Measurements from ENCODE around the gene PAK4. TPM values are rescaled to one million over a fixed set of nuclear protein-coding genes. Genes with fewer than 3 reads are reported as not detected.

PAK4 gene
- total and polyA plus RNA-seq, 12 donors: 7.2 to 61.0 (median 23.8) TPM

- WGBS, 4 donors: 83 to 92% (median 89%) methylated on average over 16 to 43 of the region's 43 CpGs
- H3K36me3 ChIP-seq (replicated peaks in 1 of 2): peaks cover 0 to 44% of the 10 kb centered on the region in 2 donors
Observed at GRCh38 chr19:39174558-39175544, 49.3 kb downstream of the PAK4 start.

DNA sequence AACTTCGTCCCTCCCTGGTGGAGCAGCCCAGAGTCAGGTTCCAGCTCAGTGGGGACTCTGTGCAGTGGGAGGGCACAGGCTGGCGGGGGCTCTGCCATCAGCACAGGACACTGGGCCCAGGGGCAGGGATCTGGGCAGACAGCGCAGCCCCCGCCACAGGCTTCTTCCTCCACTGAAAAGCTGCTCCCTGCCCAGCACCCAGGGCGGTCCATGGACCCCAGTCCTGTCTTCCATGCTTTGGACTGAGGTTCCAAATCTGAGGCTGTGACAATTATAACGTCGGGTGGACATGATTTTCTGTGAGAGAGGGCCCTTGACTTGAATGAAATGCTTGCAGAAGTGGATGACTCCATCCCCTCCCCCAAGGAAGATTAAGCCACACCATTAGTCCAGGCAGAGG is 50.0 kb downstream of the PAK4 start:
- Histone ChIP-seq H3K36me3 (replicated peaks in 1 of 2) (peaks cover 0 to 46% of the 10 kb centered on the region in 2 donors), H3K27me3 (no peaks in the 10 kb centered on the region), H3K4me3 (no peak overlapping the region), H3K4me1 (replicated peaks in 1 of 2) (no peaks in the 10 kb centered on the region), H3K27ac (no peak overlapping the region), H3K9me3 (replicated peaks in 1 of 3) (no peaks in the 10 kb centered on the region)
- no peak for DNase-seq
- TF ChIP-seq, protein P1, sequence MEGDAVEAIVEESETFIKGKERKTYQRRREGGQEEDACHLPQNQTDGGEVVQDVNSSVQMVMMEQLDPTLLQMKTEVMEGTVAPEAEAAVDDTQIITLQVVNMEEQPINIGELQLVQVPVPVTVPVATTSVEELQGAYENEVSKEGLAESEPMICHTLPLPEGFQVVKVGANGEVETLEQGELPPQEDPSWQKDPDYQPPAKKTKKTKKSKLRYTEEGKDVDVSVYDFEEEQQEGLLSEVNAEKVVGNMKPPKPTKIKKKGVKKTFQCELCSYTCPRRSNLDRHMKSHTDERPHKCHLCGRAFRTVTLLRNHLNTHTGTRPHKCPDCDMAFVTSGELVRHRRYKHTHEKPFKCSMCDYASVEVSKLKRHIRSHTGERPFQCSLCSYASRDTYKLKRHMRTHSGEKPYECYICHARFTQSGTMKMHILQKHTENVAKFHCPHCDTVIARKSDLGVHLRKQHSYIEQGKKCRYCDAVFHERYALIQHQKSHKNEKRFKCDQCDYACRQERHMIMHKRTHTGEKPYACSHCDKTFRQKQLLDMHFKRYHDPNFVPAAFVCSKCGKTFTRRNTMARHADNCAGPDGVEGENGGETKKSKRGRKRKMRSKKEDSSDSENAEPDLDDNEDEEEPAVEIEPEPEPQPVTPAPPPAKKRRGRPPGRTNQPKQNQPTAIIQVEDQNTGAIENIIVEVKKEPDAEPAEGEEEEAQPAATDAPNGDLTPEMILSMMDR (IDR thresholded peaks at IDR 0.05): no peak
- no peak for TF ChIP-seq POLR2A (IDR thresholded peaks at IDR 0.05)
- 85 to 98% (median 92%) methylated on average over 5 to 7 of the region's 7 CpGs for WGBS, 4 donors
- intact Hi-C loops (cut with DNase I): no loop called here

More at GRCh38 chr19:39174558-39175544, 49.3 kb downstream of the PAK4 start:
- intact Hi-C loops (cut with DNase I): no loop called here
- Histone ChIP-seq H3K27ac (no peak overlapping the region), H3K9me3 (replicated peaks in 1 of 3) (no peaks in the 10 kb centered on the region), H3K27me3 (no peaks in the 10 kb centered on the region), H3K4me1 (replicated peaks in 1 of 2) (no peaks in the 10 kb centered on the region), H3K4me3 (no peak overlapping the region)
- no peak for TF ChIP-seq POLR2A (IDR thresholded peaks at IDR 0.05)
- TF ChIP-seq, protein P1 (IDR thresholded peaks at IDR 0.05): no peak
- no peak for DNase-seq

GRCh38 chr19:39177110-39177699 is 51.6 kb downstream of the PAK4 start:
- 84 to 97% (median 91%) methylated on average over 5 to 10 of the region's 10 CpGs for WGBS, 4 donors
- peak in 1 of 7 donors; percentile 22 for DNase-seq
- Histone ChIP-seq H3K27ac (no peak overlapping the region), H3K27me3 (no peaks in the 10 kb centered on the region), H3K9me3 (replicated peaks in 1 of 3) (no peaks in the 10 kb centered on the region), H3K36me3 (replicated peaks in 1 of 2) (peaks cover 0 to 46% of the 10 kb centered on the region in 2 donors), H3K4me3 (no peak overlapping the region), H3K4me1 (replicated peaks in 1 of 2) (no peaks in the 10 kb centered on the region)
- intact Hi-C loops (cut with DNase I): no loop called here
- TF ChIP-seq, protein P1 (IDR thresholded peaks at IDR 0.05): no peak
- no peak for TF ChIP-seq POLR2A (IDR thresholded peaks at IDR 0.05)

DNA sequence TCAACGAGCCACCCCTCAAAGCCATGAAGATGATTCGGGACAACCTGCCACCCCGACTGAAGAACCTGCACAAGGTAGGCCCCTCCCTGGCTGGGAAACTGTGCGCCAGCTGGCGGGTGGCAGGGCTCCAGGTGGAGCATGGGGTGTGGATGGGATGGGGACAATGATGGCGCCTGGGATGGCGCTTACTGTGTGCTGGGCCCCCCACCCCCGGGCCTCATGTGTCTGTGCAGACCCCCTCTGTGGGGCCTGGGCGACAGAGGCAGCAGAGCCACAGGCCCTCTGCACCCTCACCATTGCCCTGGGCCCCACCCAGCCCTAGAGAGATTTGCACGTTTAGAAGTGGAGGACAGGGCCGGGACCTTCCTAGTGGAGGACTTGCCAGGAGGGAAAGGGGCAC is 52.1 kb downstream of the PAK4 start:
- WGBS, 4 donors: 87 to 100% (median 92%) methylated on average over 3 to 11 of the region's 11 CpGs
- H3K27ac ChIP-seq: no peak overlapping the region
- H3K4me3 ChIP-seq: no peak overlapping the region
- peaks cover 0 to 44% of the 10 kb centered on the region in 2 donors for H3K36me3 ChIP-seq (replicated peaks in 1 of 2)
- no peak for DNase-seq
- H3K4me1 ChIP-seq (replicated peaks in 1 of 2): no peaks in the 10 kb centered on the region
- TF ChIP-seq, protein P1 (IDR thresholded peaks at IDR 0.05): no peak
- TF ChIP-seq POLR2A (IDR thresholded peaks at IDR 0.05): no peak
- H3K9me3 ChIP-seq (replicated peaks in 1 of 3): no peaks in the 10 kb centered on the region
- no peaks in the 10 kb centered on the region for H3K27me3 ChIP-seq
- intact Hi-C loops (cut with DNase I): no loop called here
